HS-27A (cell line): ENCODE data around the gene CMSS1.
A peak's percentile ranks its signal among the peaks of the same experiment; 100 is the strongest.

Source experiments
- DNase-seq: peaks from one replicate; pipeline ENCODE4 v3.0.0-alpha.2; 2012; ENCODE audit warnings: low read depth, missing footprints

Gene CMSS1

DNA sequence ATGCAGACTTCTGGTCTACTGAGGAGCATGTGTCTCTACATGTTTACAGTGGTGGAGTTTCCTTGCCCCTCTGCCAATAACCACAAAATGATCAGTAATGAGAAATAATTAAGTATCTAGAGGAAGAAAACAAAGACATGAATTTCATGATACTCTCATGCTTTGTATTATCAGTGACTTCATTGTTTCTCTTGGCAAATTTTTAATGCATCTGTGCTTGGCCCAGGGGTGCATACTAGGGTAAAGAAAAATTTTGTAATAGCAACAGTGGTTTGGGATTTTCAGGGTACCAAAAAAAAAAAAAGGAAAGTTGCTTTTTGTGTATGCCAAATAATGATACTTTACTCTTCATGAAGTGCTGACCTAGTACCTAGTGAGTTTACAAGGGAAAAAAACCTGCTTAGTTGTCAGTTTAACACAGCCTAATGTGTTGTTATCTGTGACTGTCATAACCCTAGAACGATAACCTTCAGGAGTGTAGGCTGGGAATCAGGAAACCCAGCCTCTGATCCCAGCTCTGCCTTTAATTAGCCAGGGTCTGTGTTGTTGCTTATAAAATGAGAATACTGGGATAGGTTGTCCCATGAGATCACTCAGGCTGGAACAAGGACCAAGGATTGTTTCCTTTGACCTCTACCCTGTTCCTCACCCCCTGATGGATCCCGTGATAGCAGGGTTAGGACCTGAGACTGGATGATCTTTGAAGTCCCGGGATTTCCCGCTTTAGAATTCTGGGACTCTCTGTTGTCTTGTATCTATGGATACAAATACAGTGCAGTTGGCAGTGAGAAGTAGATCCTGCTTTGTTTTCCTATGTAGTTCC lies 117.5 kb downstream of the CMSS1 start:
- no peak for DNase-seq

DNA sequence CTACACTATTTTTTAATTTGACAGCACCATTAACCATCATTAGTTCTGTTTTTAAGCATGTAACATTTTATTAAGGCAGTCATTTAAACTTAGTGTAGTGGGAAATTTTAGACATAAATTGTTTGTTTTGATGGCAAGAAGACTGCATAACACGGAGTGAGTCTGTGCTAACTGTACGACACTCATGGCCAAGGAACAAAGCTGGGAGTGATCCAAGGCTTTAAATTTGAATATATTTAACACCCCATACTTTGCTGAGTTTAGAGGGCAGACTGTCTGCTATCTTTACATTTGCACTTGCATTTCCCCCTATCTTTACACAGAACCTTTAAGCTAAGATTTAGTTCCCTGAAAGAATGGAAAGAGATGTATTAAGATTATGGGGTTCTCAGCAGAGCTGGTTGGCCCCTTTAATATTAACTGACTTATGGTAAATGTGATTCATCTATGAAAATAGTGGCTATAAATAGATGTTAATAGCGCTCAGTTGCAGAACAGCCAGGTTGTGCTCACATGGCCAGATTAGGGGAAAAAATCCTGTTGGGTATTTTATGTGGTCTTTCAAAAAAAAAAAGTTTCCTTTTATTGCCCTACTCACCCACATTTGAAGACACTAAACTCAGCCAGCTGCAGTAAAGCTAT lies 120.7 kb downstream of the CMSS1 start:
- DNase-seq, result no peak

DNA sequence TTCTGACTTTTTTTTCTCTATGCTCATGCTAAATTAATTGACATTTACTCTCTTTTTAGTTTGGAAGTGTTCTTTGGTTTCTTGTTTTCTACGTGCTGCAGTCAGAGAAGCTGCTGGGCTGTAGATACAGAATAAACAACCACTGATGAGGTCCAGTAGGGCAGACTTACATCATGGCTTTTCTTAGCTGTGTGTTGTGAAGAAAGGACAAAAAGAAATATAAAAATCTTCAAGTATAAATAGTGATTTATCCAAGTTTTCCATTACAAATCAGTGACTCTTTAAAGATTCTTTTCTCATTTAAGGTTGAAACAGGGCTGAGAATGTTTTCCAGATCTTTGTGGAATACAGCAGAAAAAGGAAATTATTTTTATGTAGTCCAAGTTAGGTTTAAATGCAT lies 122.2 kb downstream of the CMSS1 start:
- no peak for DNase-seq

DNA sequence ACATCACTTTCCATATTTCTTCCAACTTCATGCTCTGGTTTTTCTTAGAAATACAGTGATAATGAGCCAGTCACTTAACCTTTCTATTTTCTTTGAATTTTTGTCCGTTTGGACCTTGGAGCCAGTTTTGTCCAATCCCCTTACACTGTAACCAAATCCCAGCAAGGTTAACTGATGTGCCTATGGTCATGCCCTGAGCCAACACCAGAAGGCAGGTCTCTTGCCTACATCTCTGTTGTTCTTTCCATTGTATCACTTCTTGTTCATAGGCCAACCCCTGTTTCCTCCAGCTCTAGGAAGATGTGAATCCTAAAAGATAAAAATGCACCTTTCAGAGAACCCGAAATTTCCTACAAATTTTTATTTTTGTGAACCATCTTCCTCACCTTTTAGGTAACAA lies 122.7 kb downstream of the CMSS1 start:
- DNase-seq, result no peak

- no peak for DNase-seq
Observed at GRCh38 chr3:99941211-99941610, 123.5 kb downstream of the CMSS1 start.

GRCh38 chr3:99943931-99944761 lies 126.5 kb downstream of the CMSS1 start:
- DNase-seq, result no peak

DNA sequence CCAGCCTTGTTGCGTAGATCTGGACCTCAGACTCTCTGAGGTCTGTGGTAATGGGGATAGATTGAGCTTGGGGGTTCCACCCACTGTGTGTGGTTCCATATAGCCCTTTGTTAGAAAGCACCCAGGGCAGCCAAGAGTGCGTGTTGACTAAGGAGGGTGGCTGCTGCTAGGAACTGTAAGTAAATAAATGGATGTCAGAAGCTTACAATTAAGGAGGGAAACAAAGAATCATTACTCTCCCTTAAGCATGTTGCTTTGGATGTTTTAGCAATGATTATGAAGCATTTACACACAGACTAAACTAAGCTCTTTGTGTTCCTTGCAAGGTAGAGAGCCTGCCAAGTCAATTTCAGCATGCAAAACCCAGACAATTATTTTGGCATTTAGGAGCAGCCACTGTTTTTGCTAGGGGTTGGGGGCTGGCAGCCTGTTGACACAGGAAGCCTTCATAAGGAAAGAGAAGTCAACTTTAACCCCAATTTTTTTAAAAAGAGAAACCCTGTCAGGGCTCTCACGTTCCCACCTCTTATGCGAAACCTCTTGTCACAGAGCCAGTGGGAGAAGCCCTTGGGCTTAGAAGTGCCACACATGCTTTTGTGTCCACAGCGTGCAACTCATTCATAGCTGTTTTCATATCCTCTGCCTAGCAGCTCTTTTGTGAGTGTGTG lies 127.8 kb downstream of the CMSS1 start:
- DNase-seq, result no peak

GRCh38 chr3:99947356-99947755 lies 129.7 kb downstream of the CMSS1 start:
- DNase-seq, result no peak

DNA sequence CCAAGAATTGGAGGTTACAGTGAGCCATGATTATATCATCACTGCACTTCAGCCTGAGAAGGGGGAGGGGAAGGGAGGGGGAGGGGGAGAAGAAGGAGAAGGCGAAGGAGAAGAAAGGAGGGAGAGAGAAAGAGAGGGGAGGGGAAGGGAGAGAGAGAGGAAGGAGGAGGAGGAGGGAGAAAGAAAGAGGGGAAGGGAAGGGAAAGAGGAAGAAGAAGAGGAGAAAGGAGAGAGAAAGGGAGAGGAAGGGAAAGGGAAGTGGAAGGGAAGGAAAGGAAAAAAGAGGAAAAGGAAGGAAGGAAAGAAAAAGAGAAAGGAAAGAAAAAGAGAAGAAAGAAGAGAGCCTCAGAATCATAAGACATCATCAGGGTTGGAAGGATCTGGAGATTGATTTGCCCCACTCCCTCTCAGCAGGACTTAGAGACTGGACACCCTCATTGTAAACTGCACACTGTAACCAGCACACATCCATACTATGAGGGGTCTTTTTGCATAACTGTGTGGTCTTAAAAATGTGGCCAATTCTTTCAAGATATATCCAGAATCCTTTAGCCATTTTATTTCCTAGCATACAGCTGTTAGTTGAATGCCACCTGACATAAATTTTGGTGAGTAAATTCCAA lies 130.9 kb downstream of the CMSS1 start:
- DNase-seq, result no peak

DNA sequence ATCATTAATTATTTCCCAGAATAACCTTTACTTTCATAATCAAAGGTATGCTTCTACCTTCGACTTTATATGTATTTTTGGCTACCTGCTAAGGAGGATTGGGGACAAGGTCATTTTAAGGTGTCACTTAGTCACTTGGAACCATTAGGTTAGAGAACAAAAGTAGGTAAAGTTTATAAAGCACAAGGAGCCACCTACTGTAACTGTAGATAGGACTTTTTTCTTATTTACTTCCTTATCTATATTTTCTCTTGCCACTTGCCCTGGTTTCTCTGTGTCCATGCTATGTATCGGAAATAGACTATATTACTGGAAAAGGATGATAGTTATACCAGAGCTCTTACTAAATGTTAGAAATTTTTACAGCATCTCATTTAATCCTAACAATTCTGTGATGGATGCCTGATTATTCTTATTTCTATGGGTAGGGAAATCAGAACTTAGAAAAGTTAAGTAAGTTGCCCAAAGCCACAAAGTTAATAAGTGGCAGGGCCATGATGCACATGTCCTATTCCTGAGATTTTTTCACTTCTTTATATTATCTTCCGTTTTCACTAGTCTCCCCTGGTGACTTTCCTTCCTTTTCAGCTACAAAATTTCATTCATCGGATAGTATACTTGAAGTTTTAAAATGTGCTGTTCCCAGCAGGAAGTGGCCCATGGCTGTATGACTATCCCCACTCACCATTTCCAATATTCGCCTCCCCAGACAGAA lies 132.5 kb downstream of the CMSS1 start:
- DNase-seq, result no peak

DNA sequence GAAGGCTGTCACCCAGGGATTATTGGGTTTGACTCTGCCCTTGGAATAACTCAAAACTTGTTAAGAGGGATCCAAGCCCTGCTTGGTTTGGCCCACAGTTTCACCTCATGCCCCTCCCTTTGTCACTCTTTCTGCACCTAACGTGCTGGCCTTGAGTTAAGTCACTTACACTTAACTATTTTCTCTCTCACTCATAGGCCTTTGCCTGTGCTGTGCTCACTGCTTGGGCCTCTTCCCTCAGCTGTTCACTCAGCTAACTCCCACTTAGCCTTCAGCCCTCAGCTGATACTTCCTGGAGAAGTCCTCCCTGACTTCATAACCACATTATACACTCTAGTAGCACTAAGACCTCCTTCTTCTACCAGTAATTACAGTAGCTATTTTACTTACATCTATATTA lies 133.3 kb downstream of the CMSS1 start:
- no peak for DNase-seq

GRCh38 chr3:99951701-99952100 lies 134.0 kb downstream of the CMSS1 start:
- DNase-seq, result no peak

- DNase-seq, result peak; percentile 79
Observed at GRCh38 chr3:99952306-99952705, 134.6 kb downstream of the CMSS1 start.

- no peak for DNase-seq
Observed at GRCh38 chr3:99953596-99953995, 135.9 kb downstream of the CMSS1 start.

GRCh38 chr3:99954914-99955644 lies 137.4 kb downstream of the CMSS1 start:
- DNase-seq, result no peak

DNA sequence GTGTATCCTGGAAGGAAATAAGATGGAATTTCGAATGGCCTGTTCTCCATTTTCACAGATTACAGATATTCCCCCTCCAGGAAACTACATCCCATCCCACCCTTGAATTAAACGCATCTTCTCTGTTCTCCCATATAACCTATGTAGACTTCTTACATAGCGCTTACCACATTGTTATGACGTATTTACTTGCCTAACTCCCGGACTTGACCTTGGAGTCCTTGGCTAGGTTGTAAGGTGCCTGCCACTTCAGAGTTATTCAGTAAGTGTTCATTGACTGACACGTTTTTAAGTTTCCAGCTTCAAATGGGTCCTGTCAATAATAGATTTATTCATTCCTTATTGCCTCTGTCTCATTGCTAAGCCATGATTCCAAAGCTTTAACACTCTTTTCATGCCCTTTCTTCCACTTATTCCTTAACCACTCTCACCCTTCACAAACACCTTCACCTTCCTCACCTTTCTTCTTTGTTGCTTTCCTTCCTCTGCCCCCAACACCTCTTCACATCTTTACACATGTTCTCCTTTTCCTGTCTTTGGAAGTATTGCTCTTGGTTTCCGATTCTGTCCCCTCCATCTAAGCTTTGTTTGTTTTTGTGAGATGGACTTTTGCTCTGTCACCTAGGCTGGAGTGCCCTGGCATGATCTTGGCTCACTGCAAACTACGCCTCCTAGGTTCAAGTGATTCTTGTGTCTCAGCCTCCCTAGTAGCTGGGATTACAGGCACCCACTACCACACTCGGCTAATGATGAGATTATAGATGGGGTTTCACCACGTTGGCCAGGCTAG lies 138.3 kb downstream of the CMSS1 start:
- no peak for DNase-seq

- DNase-seq, result no peak
Observed at GRCh38 chr3:99957151-99957796, 139.6 kb downstream of the CMSS1 start.

DNA sequence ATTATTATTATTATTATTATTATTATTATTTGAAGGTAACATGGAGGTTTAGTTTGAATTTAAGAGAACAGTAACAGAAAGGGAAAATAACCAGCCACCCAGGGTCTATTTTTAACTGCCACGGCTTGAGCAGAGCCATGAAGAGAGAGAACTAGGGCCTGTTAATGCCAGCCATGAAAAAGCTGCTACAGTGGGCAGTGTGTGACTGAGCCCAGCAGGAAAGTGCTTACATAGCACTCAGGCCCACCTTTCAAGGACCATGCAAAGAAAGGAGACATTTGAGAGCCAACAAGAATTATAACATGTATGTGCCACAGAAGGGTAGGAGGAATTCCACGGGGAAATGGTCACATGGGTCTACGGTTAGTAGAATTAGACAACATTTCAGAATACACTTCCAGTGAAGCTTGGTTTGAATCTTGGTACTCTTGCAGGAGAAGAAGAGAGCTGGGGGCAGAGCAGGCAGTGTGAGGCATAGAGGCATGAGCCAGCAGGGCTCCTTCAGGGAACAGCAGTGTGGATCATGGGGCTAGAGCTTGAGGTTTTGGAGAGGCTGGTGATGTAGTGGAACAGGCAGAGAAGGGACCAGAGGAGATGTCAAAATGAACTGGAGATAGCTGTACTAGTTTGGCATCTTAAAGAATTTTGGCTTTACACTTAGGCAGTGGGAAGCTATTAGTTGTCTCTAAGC lies 140.7 kb downstream of the CMSS1 start:
- no peak for DNase-seq
